ENCODE results near the gene CYP46A1. TPM values are rescaled to one million over a fixed set of nuclear protein-coding genes. Genes with fewer than 3 reads are reported as not detected.

CYP46A1 gene
- total RNA-seq, 4 donors from 2014 or later, result 0.18 to 2.2 (median 0.45) TPM

DNA sequence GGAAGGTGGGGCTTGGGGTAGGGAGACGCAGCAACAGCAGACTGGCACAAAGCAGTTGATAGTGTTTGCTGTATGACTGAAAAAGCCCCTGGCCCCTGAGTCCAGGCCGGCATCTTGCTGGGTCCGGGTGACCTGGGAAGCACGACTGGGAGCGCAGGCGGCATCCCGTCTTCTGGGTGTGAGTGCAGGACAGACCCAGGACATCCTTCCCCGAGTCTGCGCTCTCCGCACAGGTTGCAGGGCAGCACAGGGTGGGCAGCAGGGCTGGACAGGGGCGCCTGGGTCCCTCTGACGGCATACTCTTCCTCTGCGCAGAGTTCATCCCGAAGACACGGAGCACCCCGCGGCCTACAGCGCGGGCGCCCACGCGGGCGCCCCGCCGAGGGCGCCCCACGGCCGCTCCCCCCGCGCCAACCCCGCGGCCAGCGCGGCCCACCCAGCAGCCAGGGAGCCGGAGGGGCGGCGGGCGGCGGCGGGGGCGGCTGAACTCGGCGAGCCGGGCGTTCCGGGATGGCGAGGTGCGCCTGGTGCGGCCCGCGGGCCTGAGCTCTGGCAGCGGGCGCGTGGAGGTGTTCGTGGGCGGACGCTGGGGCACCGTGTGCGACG, 9.2 kb upstream of the CYP46A1 start:
- DNase-seq (no peak), ATAC-seq (no peak)
- H3K4me1 ChIP-seq, result no peaks in the 10 kb centered on the region
- no peaks in the 10 kb centered on the region for H3K36me3 ChIP-seq
- intact Hi-C loops (cut with DNase I; ENCODE audit: low total_unique reads) (no loop called here), in situ Hi-C loops (cut with MboI; ENCODE audit: low sequenced_read_pairs in 4 of 4) (no loop called here)
- H3K9me3 ChIP-seq, result no peaks in the 10 kb centered on the region
- TF ChIP-seq POLR2A (IDR thresholded peaks at IDR 0.05), result no peak
- TF ChIP-seq, protein P1, sequence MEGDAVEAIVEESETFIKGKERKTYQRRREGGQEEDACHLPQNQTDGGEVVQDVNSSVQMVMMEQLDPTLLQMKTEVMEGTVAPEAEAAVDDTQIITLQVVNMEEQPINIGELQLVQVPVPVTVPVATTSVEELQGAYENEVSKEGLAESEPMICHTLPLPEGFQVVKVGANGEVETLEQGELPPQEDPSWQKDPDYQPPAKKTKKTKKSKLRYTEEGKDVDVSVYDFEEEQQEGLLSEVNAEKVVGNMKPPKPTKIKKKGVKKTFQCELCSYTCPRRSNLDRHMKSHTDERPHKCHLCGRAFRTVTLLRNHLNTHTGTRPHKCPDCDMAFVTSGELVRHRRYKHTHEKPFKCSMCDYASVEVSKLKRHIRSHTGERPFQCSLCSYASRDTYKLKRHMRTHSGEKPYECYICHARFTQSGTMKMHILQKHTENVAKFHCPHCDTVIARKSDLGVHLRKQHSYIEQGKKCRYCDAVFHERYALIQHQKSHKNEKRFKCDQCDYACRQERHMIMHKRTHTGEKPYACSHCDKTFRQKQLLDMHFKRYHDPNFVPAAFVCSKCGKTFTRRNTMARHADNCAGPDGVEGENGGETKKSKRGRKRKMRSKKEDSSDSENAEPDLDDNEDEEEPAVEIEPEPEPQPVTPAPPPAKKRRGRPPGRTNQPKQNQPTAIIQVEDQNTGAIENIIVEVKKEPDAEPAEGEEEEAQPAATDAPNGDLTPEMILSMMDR (IDR thresholded peaks at IDR 0.05 in 4 of 5, conservative IDR thresholded peaks at IDR 0.05 in 1 of 5), result no peak
- H3K4me3 ChIP-seq, result no peak overlapping the region
- H3K27me3 ChIP-seq, result no peaks in the 10 kb centered on the region
- H3K27ac ChIP-seq, result no peak overlapping the region

DNA sequence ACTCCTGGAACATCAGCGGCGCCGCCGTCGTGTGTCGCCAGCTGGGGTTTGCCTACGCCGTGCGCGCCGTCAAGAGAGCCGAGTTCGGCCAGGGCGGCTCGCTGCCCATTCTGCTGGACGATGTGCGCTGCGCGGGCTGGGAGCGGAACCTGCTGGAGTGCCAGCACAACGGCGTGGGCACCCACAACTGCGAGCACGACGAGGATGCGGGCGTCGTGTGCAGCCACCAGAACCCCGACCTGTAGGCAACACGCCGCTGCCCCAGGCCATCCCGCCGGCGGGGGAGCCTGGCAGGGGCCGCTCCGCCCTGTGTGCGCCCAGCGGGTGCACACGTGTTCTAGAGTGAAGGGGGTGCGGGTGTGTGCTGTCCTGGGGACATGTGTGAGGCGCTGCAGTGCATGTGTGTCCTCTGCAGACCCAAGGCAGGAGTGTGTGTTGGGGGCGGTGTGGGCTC, 8.7 kb upstream of the CYP46A1 start:
- no peak for TF ChIP-seq POLR2A (IDR thresholded peaks at IDR 0.05)
- TF ChIP-seq, protein P1 (IDR thresholded peaks at IDR 0.05 in 4 of 5, conservative IDR thresholded peaks at IDR 0.05 in 1 of 5), result no peak
- no peak overlapping the region for H3K4me3 ChIP-seq
- no peak for ATAC-seq
- H3K36me3 ChIP-seq, result no peaks in the 10 kb centered on the region
- H3K27ac ChIP-seq, result no peak overlapping the region
- intact Hi-C loops (cut with DNase I; ENCODE audit: low total_unique reads), result no loop called here
- no peaks in the 10 kb centered on the region for H3K4me1 ChIP-seq
- DNase-seq, result no peak
- no peaks in the 10 kb centered on the region for H3K9me3 ChIP-seq
- in situ Hi-C loops (cut with MboI; ENCODE audit: low sequenced_read_pairs in 4 of 4), result no loop called here
- H3K27me3 ChIP-seq, result no peaks in the 10 kb centered on the region

DNA sequence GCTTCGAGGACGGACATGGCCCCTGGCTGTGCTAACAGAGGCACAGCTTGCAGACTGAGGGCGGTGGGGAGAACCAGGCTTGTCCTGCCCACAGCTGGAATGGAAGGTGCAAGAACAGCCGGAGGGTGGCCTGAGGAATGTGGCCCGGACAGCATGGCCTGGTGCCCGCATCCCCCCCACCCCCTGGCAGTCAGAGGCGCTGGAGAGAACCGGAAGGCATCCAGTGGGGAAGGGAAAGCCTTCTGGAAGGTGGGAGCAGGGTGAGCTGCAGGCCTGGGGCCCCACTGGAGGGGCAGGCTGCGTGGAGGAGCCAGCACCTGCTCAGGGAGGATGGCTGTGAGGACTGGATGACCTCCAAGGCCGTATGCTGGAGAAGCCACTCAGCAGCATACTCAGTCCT, 8.1 kb upstream of the CYP46A1 start:
- Histone ChIP-seq H3K4me3 (no peak overlapping the region), H3K9me3 (no peaks in the 10 kb centered on the region), H3K27me3 (no peaks in the 10 kb centered on the region), H3K36me3 (no peaks in the 10 kb centered on the region), H3K4me1 (no peaks in the 10 kb centered on the region), H3K27ac (no peak overlapping the region)
- ATAC-seq (no peak), DNase-seq (no peak)
- intact Hi-C loops (cut with DNase I; ENCODE audit: low total_unique reads), result no loop called here
- TF ChIP-seq, protein P1 (IDR thresholded peaks at IDR 0.05 in 4 of 5, conservative IDR thresholded peaks at IDR 0.05 in 1 of 5), result no peak
- TF ChIP-seq POLR2A (IDR thresholded peaks at IDR 0.05), result no peak
- in situ Hi-C loops (cut with MboI; ENCODE audit: low sequenced_read_pairs in 4 of 4), result no loop called here

DNA sequence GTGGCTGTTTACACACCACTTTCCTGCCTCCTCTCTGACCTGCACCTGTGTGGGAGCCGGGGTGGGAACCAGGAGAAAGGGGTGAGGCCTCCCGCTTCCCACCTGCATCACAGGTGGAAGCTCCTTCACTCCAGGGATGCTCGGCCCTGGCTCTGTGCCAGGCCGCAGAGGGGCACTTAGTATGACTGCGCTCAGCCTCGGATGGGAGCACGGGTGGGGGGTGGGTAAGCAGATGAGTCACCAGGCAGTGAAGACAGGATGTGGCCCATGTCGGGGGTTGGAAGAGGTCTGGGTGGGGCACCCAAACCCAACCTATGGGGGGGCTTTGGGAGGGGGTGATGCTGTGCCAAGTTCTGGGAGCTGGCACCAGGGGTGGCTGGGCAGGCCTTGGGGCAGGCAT, 7.4 kb upstream of the CYP46A1 start:
- Histone ChIP-seq H3K9me3 (no peaks in the 10 kb centered on the region), H3K27me3 (no peaks in the 10 kb centered on the region), H3K27ac (no peak overlapping the region), H3K4me3 (no peak overlapping the region), H3K36me3 (no peaks in the 10 kb centered on the region), H3K4me1 (no peaks in the 10 kb centered on the region)
- DNase-seq (no peak), ATAC-seq (no peak)
- in situ Hi-C loops (cut with MboI; ENCODE audit: low sequenced_read_pairs in 4 of 4), result no loop called here
- intact Hi-C loops (cut with DNase I; ENCODE audit: low total_unique reads), result no loop called here
- TF ChIP-seq, protein P1 (IDR thresholded peaks at IDR 0.05 in 4 of 5, conservative IDR thresholded peaks at IDR 0.05 in 1 of 5), result no peak
- TF ChIP-seq POLR2A (IDR thresholded peaks at IDR 0.05), result no peak
